Thyroid gland (tissue), 4 donors: ENCODE measurements around the gene PRR5. TPM values are rescaled to one million over a fixed set of nuclear protein-coding genes. Genes with fewer than 3 reads are reported as not detected.

Experiments used
- DNase-seq, 2 donors: peaks; one replicate each; pipeline ENCODE4 v3.0.0-alpha.2; 2019
- H3K27ac ChIP-seq, 3 donors: fragments of 200-600 bp; sonication (generic); 1 replicate in 2 of 3; 2 replicates in 1 of 3; pipeline ENCODE4 v1.5.1; 2016 to 2019; ENCODE audit warnings: mild to moderate bottlenecking in 1 of 3, moderate library complexity in 1 of 3
- H3K27me3 ChIP-seq: fragments of 200-600 bp; sonication (generic); one replicate; pipeline ENCODE4 v1.5.1; 2019
- H3K36me3 ChIP-seq, 2 donors: fragments of 200-600 bp; sonication (generic); one replicate each; pipeline ENCODE4 v1.5.1; 2016 to 2019
- H3K4me1 ChIP-seq, 2 donors: fragments of 200-600 bp; sonication (generic); one replicate each; pipeline ENCODE4 v1.5.1; 2017 to 2019
- H3K4me3 ChIP-seq, 3 donors: fragments of 200-600 bp; sonication (generic); replicated peaks in 1 of 3; 1 replicate in 2 of 3; 2 replicates in 1 of 3; pipeline ENCODE4 v1.5.1; 2016; ENCODE audit warnings: mild to moderate bottlenecking in 1 of 3
- H3K9me3 ChIP-seq: fragments of 200-600 bp; sonication (generic); one replicate; pipeline ENCODE4 v1.5.1; 2017
- CTCF ChIP-seq, 6 experiments: fragments of 200-600 bp in 3 of 6; fragments of 450-650 bp in 3 of 6; sonication (generic) in 3 of 6; IDR thresholded peaks; one replicate each; pipeline ENCODE4 v1.5.1; 2016 to 2019; ENCODE audit warnings: antibody characterized with exemption in 6 of 6, mild to moderate bottlenecking in 2 of 6, inconsistent platforms in 1 of 6, moderate library complexity in 1 of 6
- POLR2A ChIP-seq, 2 donors: fragments of 450-650 bp; IDR thresholded peaks; one replicate each; pipeline ENCODE4 v1.6.1; 2017; ENCODE audit warnings: antibody characterized with exemption in 2 of 2, mild to moderate bottlenecking in 2 of 2, moderate library complexity in 1 of 2
- WGBS, 2 donors: methylation state at CpG; one replicate each; pipeline ENCODE4 v1.1.5; 2017; 5-methylcytosine and 5-hydroxymethylcytosine counted together
- intact Hi-C: fragments of 100-400 bp; cut with DNase I; formaldehyde crosslinking; loops from one replicate; pipeline ENCODE4 v1.15.1; 2023
- total RNA-seq, 4 donors: library from RNA; depleted of rRNA; stranded (reverse); fragments of >200 nt; gene quantifications; one replicate each; pipeline ENCODE4 v1.2.3, GENCODE V29; 2016

PRR5 gene
- total RNA-seq, 4 donors from 2014 or later, result 17.3 to 31.8 (median 26.9) TPM

GRCh38 chr22:44698531-44699421 lies 3.2 kb upstream of the PRR5 start:
- DNase-seq, result no peak
- intact Hi-C loops, result loop anchor here (2.0 kb wide), 1 partner anchor 36 kb away; no protein-coding TSS in a partner anchor

DNA sequence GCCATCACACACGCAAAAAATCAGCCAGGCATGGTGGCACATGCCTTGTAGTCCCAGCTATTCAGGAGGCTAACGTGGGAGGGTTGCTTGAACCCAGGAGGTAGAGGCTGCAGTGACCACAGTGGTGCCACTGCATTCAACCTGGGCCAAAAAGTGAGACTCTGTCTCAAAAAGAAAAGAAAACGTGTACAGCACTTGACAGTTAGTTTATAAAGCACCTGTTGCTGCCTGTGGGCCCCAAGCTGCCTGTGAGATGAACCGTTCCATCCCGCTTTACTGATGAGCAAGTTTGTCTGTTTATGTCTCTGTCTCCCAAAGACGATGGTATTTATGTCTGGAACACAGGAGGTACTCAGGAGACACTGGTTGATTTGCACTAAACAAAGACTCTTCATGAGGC lies 1.5 kb upstream of the PRR5 start:
- peaks cover 10 to 23% of the 10 kb centered on the region in 2 donors for H3K4me1 ChIP-seq
- no peak overlapping the region for H3K27ac ChIP-seq
- no peak overlapping the region for H3K4me3 ChIP-seq
- H3K36me3 ChIP-seq, result no peaks in the 10 kb centered on the region
- WGBS, 2 donors, result 69 to 74% methylated on average over 6 of the region's 6 CpGs
- H3K27me3 ChIP-seq, result no peaks in the 10 kb centered on the region
- DNase-seq, result no peak
- TF ChIP-seq CTCF (IDR thresholded peaks at IDR 0.05) (no peak), POLR2A (IDR thresholded peaks at IDR 0.05) (no peak)
- intact Hi-C loops, result no loop called here
- no peaks in the 10 kb centered on the region for H3K9me3 ChIP-seq

More at GRCh38 chr22:44698531-44699421, 3.2 kb upstream of the PRR5 start:
- Histone ChIP-seq H3K4me1 (peaks cover 10 to 23% of the 10 kb centered on the region in 2 donors), H3K9me3 (no peaks in the 10 kb centered on the region), H3K36me3 (no peaks in the 10 kb centered on the region), H3K4me3 (no peak overlapping the region), H3K27me3 (no peaks in the 10 kb centered on the region), H3K27ac (no peak overlapping the region)
- TF ChIP-seq CTCF (IDR thresholded peaks at IDR 0.05), result no peak
- no peak for TF ChIP-seq POLR2A (IDR thresholded peaks at IDR 0.05)
- 74 to 80% methylated on average over 15 to 19 of the region's 23 CpGs for WGBS, 2 donors

GRCh38 chr22:44701187-44701790 lies 715 bp upstream of the PRR5 start:
- H3K36me3 ChIP-seq, result no peaks in the 10 kb centered on the region
- H3K27me3 ChIP-seq, result no peaks in the 10 kb centered on the region
- peaks cover 10 to 23% of the 10 kb centered on the region in 2 donors for H3K4me1 ChIP-seq
- DNase-seq, result no peak
- TF ChIP-seq POLR2A (IDR thresholded peaks at IDR 0.05) (no peak), CTCF (IDR thresholded peaks at IDR 0.05) (no peak)
- no peaks in the 10 kb centered on the region for H3K9me3 ChIP-seq
- H3K27ac ChIP-seq, result no peak overlapping the region
- no peak overlapping the region for H3K4me3 ChIP-seq
- intact Hi-C loops, result no loop called here
- WGBS, 2 donors, result 89 to 96% methylated on average over 4 to 5 of the region's 5 CpGs

GRCh38 chr22:44702479-44703198 lies 635 bp downstream of the PRR5 start:
- peak overlapping the region; percentile 36 to 50 (median 48) for H3K4me3 ChIP-seq
- intact Hi-C loops, result no loop called here
- WGBS, 2 donors, result 1 to 3% methylated on average over 10 to 29 of the region's 60 CpGs
- no peaks in the 10 kb centered on the region for H3K36me3 ChIP-seq
- H3K4me1 ChIP-seq, result peaks cover 10 to 23% of the 10 kb centered on the region in 2 donors
- H3K9me3 ChIP-seq, result no peaks in the 10 kb centered on the region
- no peaks in the 10 kb centered on the region for H3K27me3 ChIP-seq
- DNase-seq, result peak; percentile 48 to 56
- no peak overlapping the region for H3K27ac ChIP-seq
- no peak for TF ChIP-seq CTCF (IDR thresholded peaks at IDR 0.05)
- no peak for TF ChIP-seq POLR2A (IDR thresholded peaks at IDR 0.05)
